ENCODE measurements around the gene LMTK2. TPM values are rescaled to one million over a fixed set of nuclear protein-coding genes. Genes with fewer than 3 reads are reported as not detected.

Gene LMTK2
- polyA plus RNA-seq, 1 donor from 2014 or later: 11.9 TPM

DNA sequence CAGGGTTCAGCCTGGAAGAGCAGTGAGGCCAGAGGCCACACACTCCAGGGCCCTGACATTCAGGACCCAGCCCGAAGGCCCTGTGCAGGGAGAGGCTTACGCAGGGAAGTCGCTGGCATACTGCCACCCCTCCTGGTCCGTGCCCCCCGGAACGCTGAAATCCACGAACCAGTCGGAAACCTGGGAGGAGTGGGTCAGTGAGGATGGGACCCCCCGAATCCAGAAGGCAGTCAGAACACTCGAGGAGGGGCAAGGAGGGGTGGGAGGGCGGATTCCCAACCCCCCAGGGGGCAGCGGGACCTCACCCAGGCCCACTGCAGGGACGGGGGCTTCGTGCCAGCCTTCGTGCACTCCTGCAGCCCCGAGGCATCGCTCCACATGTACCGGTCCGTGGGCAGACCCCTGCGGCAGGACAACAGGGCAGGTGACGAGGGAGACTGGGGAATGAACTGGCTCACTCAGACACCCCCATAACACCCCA lies 118.1 kb downstream of the LMTK2 start:
- no peak overlapping the region for H2AFZ ChIP-seq (ENCODE audit: low read depth, low read length)
- no peak overlapping the region for H3K27ac ChIP-seq (ENCODE audit: low read length)
- no peak overlapping the region for H3K4me3 ChIP-seq (ENCODE audit: low read length)
- no peaks in the 10 kb centered on the region for H3K36me3 ChIP-seq (ENCODE audit: insufficient read depth, low read length)
- H4K20me1 ChIP-seq (ENCODE audit: insufficient read depth): no peaks in the 10 kb centered on the region
- H3K9me3 ChIP-seq (ENCODE audit: low read length): no peaks in the 10 kb centered on the region
- no peak overlapping the region for H3K4me2 ChIP-seq (ENCODE audit: low read length)
- TF ChIP-seq, protein P1, sequence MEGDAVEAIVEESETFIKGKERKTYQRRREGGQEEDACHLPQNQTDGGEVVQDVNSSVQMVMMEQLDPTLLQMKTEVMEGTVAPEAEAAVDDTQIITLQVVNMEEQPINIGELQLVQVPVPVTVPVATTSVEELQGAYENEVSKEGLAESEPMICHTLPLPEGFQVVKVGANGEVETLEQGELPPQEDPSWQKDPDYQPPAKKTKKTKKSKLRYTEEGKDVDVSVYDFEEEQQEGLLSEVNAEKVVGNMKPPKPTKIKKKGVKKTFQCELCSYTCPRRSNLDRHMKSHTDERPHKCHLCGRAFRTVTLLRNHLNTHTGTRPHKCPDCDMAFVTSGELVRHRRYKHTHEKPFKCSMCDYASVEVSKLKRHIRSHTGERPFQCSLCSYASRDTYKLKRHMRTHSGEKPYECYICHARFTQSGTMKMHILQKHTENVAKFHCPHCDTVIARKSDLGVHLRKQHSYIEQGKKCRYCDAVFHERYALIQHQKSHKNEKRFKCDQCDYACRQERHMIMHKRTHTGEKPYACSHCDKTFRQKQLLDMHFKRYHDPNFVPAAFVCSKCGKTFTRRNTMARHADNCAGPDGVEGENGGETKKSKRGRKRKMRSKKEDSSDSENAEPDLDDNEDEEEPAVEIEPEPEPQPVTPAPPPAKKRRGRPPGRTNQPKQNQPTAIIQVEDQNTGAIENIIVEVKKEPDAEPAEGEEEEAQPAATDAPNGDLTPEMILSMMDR (IDR thresholded peaks at IDR 0.05; ENCODE audit: poor library complexity, severe bottlenecking): no peak
- no peak for TF ChIP-seq TAF1 (IDR thresholded peaks at IDR 0.05; ENCODE audit: low read depth)
- no peak for TF ChIP-seq SMC3 (conservative IDR thresholded peaks at IDR 0.05; ENCODE audit: poor library complexity)
- TF ChIP-seq, protein P2, sequence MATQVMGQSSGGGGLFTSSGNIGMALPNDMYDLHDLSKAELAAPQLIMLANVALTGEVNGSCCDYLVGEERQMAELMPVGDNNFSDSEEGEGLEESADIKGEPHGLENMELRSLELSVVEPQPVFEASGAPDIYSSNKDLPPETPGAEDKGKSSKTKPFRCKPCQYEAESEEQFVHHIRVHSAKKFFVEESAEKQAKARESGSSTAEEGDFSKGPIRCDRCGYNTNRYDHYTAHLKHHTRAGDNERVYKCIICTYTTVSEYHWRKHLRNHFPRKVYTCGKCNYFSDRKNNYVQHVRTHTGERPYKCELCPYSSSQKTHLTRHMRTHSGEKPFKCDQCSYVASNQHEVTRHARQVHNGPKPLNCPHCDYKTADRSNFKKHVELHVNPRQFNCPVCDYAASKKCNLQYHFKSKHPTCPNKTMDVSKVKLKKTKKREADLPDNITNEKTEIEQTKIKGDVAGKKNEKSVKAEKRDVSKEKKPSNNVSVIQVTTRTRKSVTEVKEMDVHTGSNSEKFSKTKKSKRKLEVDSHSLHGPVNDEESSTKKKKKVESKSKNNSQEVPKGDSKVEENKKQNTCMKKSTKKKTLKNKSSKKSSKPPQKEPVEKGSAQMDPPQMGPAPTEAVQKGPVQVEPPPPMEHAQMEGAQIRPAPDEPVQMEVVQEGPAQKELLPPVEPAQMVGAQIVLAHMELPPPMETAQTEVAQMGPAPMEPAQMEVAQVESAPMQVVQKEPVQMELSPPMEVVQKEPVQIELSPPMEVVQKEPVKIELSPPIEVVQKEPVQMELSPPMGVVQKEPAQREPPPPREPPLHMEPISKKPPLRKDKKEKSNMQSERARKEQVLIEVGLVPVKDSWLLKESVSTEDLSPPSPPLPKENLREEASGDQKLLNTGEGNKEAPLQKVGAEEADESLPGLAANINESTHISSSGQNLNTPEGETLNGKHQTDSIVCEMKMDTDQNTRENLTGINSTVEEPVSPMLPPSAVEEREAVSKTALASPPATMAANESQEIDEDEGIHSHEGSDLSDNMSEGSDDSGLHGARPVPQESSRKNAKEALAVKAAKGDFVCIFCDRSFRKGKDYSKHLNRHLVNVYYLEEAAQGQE (IDR thresholded peaks at IDR 0.05; ENCODE audit: borderline replicate concordance): no peak
- no peak for TF ChIP-seq EP300 (conservative IDR thresholded peaks at IDR 0.05; ENCODE audit: poor library complexity, severe bottlenecking)
- no peak for TF ChIP-seq RAD21 (conservative IDR thresholded peaks at IDR 0.05)
- TF ChIP-seq MXI1 (conservative IDR thresholded peaks at IDR 0.05; ENCODE audit: poor library complexity, severe bottlenecking): no peak
- no peak for TF ChIP-seq EZH2 (IDR thresholded peaks at IDR 0.05; ENCODE audit: borderline replicate concordance, insufficient read depth, low read length, poor library complexity, severe bottlenecking)
- TF ChIP-seq POLR2AphosphoS5 (IDR thresholded peaks at IDR 0.05): no peak
- no peak overlapping the region for H3K9ac ChIP-seq (ENCODE audit: low read length)
- H3K9me2 ChIP-seq (ENCODE audit: insufficient read depth, low read length): no peaks in the 10 kb centered on the region
- H3K79me2 ChIP-seq (replicated peaks; ENCODE audit: insufficient read depth, low read length): no peaks in the 10 kb centered on the region
- H3K27me3 ChIP-seq (ENCODE audit: insufficient read depth, low read depth, low read length): no peaks in the 10 kb centered on the region
- no peaks in the 10 kb centered on the region for H3F3A ChIP-seq (ENCODE audit: insufficient read depth, low read length, poor library complexity, severe bottlenecking)

GRCh38 chr7:98225913-98226614 lies 119.4 kb downstream of the LMTK2 start:
- TF ChIP-seq SMC3 (conservative IDR thresholded peaks at IDR 0.05; ENCODE audit: poor library complexity): no peak
- no peaks in the 10 kb centered on the region for H3K27me3 ChIP-seq (ENCODE audit: insufficient read depth, low read depth, low read length)
- H3K36me3 ChIP-seq (ENCODE audit: insufficient read depth, low read length): no peaks in the 10 kb centered on the region

More at GRCh38 chr7:98225913-98226614, 119.4 kb downstream of the LMTK2 start:
- no peak overlapping the region for H2AFZ ChIP-seq (ENCODE audit: low read depth, low read length)
- H3K79me2 ChIP-seq (replicated peaks; ENCODE audit: insufficient read depth, low read length): no peaks in the 10 kb centered on the region
- no peak overlapping the region for H3K4me2 ChIP-seq (ENCODE audit: low read length)
- no peaks in the 10 kb centered on the region for H3K9me2 ChIP-seq (ENCODE audit: insufficient read depth, low read length)
- H3F3A ChIP-seq (ENCODE audit: insufficient read depth, low read length, poor library complexity, severe bottlenecking): no peaks in the 10 kb centered on the region
- no peaks in the 10 kb centered on the region for H3K9me3 ChIP-seq (ENCODE audit: low read length)
- no peak overlapping the region for H3K4me3 ChIP-seq (ENCODE audit: low read length)
- H4K20me1 ChIP-seq (ENCODE audit: insufficient read depth): no peaks in the 10 kb centered on the region
- H3K9ac ChIP-seq (ENCODE audit: low read length): no peak overlapping the region
- H3K27ac ChIP-seq (ENCODE audit: low read length): no peak overlapping the region

All from neural cell (in vitro differentiated cells).